ENCODE data around the gene PPP1R8. TPM values are rescaled to one million over a fixed set of nuclear protein-coding genes. Genes with fewer than 3 reads are reported as not detected.

PPP1R8 gene
- total RNA-seq, 1 experiment from 2014 or later, result 57.4 TPM

DNA sequence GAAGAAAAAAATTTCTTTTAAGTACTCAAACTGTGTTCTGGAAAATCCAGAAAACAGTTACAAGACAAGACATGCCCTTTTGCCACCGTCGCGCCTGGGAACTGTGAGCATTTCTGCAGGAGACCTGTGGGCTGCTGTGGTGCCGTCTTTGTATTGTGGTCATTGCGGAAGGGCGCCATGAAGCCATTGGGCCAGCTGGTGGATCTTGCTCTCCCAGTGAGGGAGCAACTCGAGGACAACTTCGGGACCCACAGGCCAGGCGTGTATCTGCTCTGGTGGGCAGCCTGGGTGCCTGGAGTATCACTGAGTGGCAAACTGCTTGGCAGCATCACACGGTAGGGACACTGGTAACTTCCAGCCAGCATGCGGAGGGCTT lies 38.0 kb downstream of the PPP1R8 start:
- ChIA-PET RAD21 (ENCODE audit: low non-redundant PET in 1 of 2, low total read pairs in 2 of 2, uncharacterized antibody in 2 of 2, unreplicated experiment in 2 of 2) (no interaction called here), CTCF (no interaction called here), POLR2A (no interaction called here)
- Histone ChIP-seq H3K9ac (ENCODE audit: low read length) (no peak overlapping the region), H3K79me2 (ENCODE audit: insufficient read depth, low read length) (no peaks in the 10 kb centered on the region), H3K9me3 (ENCODE audit: control insufficient read depth in 1 of 2, insufficient read depth in 1 of 2, low read depth in 1 of 2, low read length in 2 of 2) (no peaks in the 10 kb centered on the region), H3K27me3 (ENCODE audit: insufficient read depth, low read length) (no peaks in the 10 kb centered on the region), H2AFZ (ENCODE audit: low read depth, low read length, poor library complexity, severe bottlenecking) (no peak overlapping the region), H3K27ac (ENCODE audit: low read depth, low read length) (no peak overlapping the region), H4K20me1 (ENCODE audit: insufficient read depth) (no peaks in the 10 kb centered on the region), H3K4me3 (replicated peaks in 1 of 2; ENCODE audit: low read depth in 1 of 2, low read length in 2 of 2) (no peak overlapping the region), H3K4me2 (ENCODE audit: low read length) (no peak overlapping the region), H3K4me1 (ENCODE audit: control insufficient read depth in 1 of 2, insufficient read depth in 2 of 2, low read length in 2 of 2) (peaks cover 4 to 12% of the 10 kb centered on the region in 2 experiments; a peak in 2 of 4 replicates), H3K9me2 (ENCODE audit: insufficient read depth) (no peaks in the 10 kb centered on the region), H3K36me3 (ENCODE audit: control insufficient read depth in 1 of 2, insufficient read depth in 2 of 2, low read length in 2 of 2) (no peaks in the 10 kb centered on the region)
- no TSS peak for BruUV-seq (replicated peaks)
- ATAC-seq (no peak), DNase-seq (ENCODE audit: low read depth, low spot score) (no peak)
- intact Hi-C loops (cut with micrococcal nuclease), result no loop called here
- TF ChIP-seq ZNF274 (IDR thresholded peaks at IDR 0.05; ENCODE audit: low read depth, low read length) (no peak), EGR1 (IDR thresholded peaks at IDR 0.05; ENCODE audit: low read depth) (no peak), SIN3A (IDR thresholded peaks at IDR 0.05; ENCODE audit: low read depth) (no peak), CEBPB (IDR thresholded peaks at IDR 0.05; ENCODE audit: low read depth) (no peak), ELF1 (IDR thresholded peaks at IDR 0.05; ENCODE audit: borderline replicate concordance, low read depth) (no peak), POLR2AphosphoS5 (IDR thresholded peaks at IDR 0.05; ENCODE audit: low read depth, low read length) (no peak), JUND (IDR thresholded peaks at IDR 0.05) (no peak), FOSL1 (IDR thresholded peaks at IDR 0.05; ENCODE audit: low read depth) (no peak), EZH2phosphoT487 (IDR thresholded peaks at IDR 0.05; ENCODE audit: borderline replicate concordance) (no peak)
- TF ChIP-seq, protein P1, sequence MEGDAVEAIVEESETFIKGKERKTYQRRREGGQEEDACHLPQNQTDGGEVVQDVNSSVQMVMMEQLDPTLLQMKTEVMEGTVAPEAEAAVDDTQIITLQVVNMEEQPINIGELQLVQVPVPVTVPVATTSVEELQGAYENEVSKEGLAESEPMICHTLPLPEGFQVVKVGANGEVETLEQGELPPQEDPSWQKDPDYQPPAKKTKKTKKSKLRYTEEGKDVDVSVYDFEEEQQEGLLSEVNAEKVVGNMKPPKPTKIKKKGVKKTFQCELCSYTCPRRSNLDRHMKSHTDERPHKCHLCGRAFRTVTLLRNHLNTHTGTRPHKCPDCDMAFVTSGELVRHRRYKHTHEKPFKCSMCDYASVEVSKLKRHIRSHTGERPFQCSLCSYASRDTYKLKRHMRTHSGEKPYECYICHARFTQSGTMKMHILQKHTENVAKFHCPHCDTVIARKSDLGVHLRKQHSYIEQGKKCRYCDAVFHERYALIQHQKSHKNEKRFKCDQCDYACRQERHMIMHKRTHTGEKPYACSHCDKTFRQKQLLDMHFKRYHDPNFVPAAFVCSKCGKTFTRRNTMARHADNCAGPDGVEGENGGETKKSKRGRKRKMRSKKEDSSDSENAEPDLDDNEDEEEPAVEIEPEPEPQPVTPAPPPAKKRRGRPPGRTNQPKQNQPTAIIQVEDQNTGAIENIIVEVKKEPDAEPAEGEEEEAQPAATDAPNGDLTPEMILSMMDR (IDR thresholded peaks at IDR 0.05 in 2 of 3, conservative IDR thresholded peaks at IDR 0.05 in 1 of 3; ENCODE audit: borderline replicate concordance in 1 of 3, insufficient read depth in 1 of 3, low read depth in 2 of 3, low read length in 2 of 3), result no peak
- TF ChIP-seq, protein P2, sequence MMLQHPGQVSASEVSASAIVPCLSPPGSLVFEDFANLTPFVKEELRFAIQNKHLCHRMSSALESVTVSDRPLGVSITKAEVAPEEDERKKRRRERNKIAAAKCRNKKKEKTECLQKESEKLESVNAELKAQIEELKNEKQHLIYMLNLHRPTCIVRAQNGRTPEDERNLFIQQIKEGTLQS (IDR thresholded peaks at IDR 0.05), result no peak
